LNCAP (cell line): ENCODE measurements around the gene SPN.

Experiments
- TF ChIP-seq, protein P1 (sequence below): fragments of 450-650 bp; IDR thresholded peaks from 2 replicates; pipeline ENCODE4 v1.5.1; 2017; ENCODE audit warnings: mild to moderate bottlenecking

Gene SPN

DNA sequence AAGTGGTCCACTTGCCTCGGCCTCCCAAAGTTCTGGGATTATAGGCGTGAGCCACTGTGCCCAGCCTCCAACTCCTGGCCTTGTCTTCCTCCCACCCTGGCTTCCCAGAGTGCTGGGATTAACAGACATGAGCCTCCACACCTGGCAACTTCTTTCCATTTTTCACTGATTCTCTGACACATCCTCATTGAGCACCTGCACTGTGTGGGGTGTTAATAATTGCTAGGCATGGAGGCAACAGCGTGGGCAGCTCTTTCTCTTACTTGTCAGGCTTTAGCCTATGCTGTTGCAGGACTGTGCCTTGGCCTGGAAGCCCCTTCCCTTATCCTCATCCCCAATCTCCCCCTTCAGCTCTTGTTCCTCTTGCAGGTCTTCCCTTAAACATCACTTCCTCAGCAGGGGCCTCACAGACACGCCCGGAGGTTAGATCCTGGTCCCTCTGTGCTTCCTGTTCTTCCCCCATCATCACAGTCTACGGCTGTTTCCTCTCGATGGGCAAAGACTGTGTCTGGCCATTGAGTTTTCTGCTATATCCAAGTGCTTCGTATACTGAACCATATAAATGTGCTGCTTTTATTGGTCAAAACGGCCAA, 23.8 kb downstream of the SPN start:
- TF ChIP-seq, protein P1, sequence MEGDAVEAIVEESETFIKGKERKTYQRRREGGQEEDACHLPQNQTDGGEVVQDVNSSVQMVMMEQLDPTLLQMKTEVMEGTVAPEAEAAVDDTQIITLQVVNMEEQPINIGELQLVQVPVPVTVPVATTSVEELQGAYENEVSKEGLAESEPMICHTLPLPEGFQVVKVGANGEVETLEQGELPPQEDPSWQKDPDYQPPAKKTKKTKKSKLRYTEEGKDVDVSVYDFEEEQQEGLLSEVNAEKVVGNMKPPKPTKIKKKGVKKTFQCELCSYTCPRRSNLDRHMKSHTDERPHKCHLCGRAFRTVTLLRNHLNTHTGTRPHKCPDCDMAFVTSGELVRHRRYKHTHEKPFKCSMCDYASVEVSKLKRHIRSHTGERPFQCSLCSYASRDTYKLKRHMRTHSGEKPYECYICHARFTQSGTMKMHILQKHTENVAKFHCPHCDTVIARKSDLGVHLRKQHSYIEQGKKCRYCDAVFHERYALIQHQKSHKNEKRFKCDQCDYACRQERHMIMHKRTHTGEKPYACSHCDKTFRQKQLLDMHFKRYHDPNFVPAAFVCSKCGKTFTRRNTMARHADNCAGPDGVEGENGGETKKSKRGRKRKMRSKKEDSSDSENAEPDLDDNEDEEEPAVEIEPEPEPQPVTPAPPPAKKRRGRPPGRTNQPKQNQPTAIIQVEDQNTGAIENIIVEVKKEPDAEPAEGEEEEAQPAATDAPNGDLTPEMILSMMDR, result no peak

DNA sequence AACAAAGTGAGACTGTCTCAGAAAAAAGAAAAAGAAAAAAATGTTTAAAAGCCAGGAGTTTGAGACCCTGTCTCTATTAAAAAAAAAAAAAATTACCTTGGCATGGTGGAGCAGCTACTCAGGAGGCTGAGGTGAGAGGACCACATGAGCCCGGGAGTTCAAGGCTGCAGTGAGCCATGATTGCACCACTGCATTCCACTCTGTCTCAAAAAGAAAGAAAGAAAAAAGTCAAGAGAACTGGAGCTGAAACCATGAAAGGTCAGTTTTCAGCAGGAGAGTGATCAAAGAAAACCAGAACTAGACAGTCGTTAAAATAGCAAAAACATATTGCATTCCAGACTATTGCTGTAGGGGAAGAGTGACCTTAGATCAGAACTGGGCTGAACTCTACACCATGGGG, 24.7 kb downstream of the SPN start:
- TF ChIP-seq, protein P1, result no peak

- TF ChIP-seq, protein P1, result no peak
Measured at GRCh38 chr16:29688172-29688571, 25.1 kb downstream of the SPN start.

DNA sequence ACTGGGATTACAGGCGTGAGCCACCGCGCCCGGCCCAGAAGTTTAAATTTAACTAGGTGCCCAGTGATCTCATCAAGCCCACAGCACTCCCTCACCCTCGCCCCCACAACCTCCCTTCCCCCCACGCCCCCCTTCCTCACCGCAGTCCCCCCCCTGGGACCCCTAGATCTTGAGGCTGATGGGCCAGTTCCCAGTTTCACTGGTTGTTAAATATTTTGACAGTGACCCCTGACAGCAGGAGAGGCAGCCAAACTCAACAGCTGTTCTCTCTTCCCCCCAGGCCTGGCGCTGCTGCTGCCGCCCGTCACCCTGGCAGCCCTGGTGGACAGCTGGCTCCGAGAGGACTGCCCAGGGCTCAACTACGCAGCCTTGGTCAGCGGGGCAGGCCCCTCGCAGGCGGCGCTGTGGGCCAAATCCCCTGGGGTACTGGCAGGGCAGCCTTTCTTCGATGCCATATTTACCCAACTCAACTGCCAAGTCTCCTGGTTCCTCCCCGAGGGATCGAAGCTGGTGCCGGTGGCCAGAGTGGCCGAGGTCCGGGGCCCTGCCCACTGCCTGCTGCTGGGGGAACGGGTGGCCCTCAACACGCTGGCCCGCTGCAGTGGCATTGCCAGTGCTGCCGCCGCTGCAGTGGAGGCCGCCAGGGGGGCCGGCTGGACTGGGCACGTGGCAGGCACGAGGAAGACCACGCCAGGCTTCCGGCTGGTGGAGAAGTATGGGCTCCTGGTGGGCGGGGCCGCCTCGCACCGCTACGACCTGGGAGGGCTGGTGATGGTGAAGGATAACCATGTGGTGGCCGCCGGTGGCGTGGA, 31.5 kb downstream of the SPN start:
- TF ChIP-seq, protein P1, result no peak

DNA sequence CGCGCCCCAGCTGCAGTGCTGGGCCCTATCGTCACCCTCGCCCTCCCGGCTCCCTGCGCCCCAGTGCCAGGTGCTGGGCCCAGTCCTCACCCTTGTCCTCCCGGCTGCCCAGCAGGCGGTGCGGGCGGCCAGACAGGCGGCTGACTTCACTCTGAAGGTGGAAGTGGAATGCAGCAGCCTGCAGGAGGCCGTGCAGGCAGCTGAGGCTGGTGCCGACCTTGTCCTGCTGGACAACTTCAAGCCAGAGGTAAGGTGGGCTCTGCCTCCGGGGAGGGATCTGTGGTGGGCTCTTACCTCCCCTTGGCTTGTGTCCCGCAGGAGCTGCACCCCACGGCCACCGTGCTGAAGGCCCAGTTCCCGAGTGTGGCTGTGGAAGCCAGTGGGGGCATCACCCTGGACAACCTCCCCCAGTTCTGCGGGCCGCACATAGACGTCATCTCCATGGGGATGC, 33.9 kb downstream of the SPN start:
- TF ChIP-seq, protein P1, result no peak

DNA sequence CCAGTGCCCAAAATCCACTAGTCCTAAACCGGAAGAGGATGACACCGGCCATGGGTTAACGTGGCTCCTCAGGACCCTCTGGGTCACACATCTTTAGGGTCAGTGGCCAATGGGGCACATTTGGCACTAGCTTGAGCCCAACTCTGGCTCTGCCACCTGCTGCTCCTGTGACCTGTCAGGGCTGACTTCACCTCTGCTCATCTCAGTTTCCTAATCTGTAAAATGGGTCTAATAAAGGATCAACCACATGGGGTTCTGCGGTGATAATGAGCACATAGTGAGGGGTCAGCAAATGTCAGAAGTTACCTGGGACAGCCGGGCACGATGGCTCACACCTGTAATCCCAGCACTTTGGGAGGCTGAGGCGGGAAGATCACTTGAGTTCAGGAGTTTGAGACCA, 34.3 kb downstream of the SPN start:
- TF ChIP-seq, protein P1, result no peak

GRCh38 chr16:29698042-29698441, 35.0 kb downstream of the SPN start:
- TF ChIP-seq, protein P1, result no peak
